Inflammatory macrophage treated with lipopolysaccharide for 1 hour (primary cell): ENCODE measurements around the gene CD101.

Experiments
- DNase-seq, 2 donors: peaks; one replicate each; pipeline ENCODE4 v3.0.0-alpha.2; 2020 to 2022

Gene CD101

GRCh38 chr1:117059678-117060440 is 58.3 kb downstream of the CD101 start, which contains the start of gene TTF2:
Gene TTF2, plus strand, starts transcription at chr1:117060326. Its CDS starts 21 bp downstream, at chr1:117060347.
- DNase-seq: peak; percentile 98 to 99

GRCh38 chr1:117060441-117061317 is 59.1 kb downstream of the CD101 start:
- DNase-seq: peak; percentile 34 to 51

- peak; percentile 77 to 90 for DNase-seq
Measured at GRCh38 chr1:117061986-117062415, 60.4 kb downstream of the CD101 start.

GRCh38 chr1:117066367-117066766 is 64.8 kb downstream of the CD101 start:
- no peak for DNase-seq

- peak; percentile 34 to 63 for DNase-seq
Measured at GRCh38 chr1:117067533-117068370, 66.2 kb downstream of the CD101 start.

- no peak for DNase-seq
Measured at GRCh38 chr1:117068580-117068979, 67.0 kb downstream of the CD101 start.

- DNase-seq: no peak
Measured at GRCh38 chr1:117069220-117069844, 67.8 kb downstream of the CD101 start.

GRCh38 chr1:117070124-117070523 is 68.6 kb downstream of the CD101 start:
- DNase-seq: no peak

- no peak for DNase-seq
Measured at GRCh38 chr1:117076648-117077047, 75.1 kb downstream of the CD101 start.

- DNase-seq: peak in 1 of 2 donors; percentile 51
Measured at GRCh38 chr1:117077267-117077666, 75.7 kb downstream of the CD101 start.

- no peak for DNase-seq
Measured at GRCh38 chr1:117079737-117080136, 78.2 kb downstream of the CD101 start.

GRCh38 chr1:117084231-117084630 is 82.7 kb downstream of the CD101 start:
- no peak for DNase-seq
